Measurements from ENCODE around the gene LEAP2. TPM values are rescaled to one million over a fixed set of nuclear protein-coding genes. Genes with fewer than 3 reads are reported as not detected.
"Not testable (repeated sequence)": the region's sequence is repeated elsewhere in the genome, so short reads cannot be mapped to it uniquely, and the experiment has no call there.

LEAP2 gene
- total RNA-seq, 1 donor from 2014 or later: 0.15 TPM

DNA sequence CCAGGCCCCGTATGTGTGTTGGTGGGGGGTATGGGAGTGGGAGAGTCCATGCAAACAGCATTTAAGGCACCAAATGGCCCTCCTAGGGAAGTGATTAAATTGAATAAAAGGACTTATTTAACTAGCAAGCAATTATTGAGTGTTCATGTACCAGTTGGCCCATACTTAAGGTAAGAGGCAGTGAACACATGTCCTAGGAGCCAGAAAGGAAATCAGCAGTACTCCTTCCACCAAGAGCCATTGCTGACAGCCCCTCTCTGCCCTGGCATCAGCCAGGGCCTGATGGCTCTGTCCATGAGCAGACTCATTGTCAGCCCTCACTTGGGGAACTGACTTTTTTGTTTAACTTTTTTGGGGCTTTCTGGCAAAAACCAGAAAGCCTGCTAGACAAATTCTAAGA, 32.6 kb upstream of the LEAP2 start:
- DNase-seq (ENCODE audit: low read depth): no peak

DNA sequence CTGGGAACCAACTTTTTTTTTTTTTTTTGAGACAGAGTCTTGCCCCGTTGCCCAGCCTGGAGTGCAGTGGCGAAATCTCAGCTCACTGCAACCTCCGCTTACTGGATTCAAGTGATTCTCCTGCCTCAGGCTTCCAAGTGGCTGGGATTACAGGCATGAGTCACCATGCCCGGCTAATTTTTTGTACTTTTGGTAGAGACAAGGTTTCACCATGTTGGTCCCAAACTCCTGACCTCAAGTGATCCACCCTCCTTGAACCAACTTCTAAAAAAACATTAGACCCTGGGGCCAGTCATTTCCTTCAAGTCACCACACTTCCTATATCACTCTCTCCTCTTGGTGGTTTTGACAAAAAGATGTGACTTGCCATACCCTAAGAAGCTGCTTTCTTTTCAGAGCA, 32.2 kb upstream of the LEAP2 start:
- DNase-seq (ENCODE audit: low read depth): peak; percentile 55

DNA sequence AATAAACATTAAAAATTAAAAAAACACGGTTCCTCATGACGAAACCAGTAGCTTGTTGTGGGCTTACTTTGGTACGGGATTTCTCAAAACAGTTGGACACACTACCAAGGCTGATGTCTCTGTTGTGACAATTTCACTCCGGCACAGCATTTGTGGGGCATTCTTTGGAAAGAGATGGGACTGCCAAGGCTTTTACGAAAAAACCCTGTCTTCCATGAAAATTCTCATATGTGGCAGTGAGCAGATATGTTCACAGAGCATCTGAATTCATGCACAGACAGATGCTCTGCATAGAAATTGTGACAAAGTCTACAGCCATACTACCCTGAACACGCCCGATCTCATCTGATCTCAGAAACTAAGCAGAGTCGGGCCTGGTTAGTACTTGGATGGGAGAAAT, 25.2 kb upstream of the LEAP2 start:
- DNase-seq (ENCODE audit: low read depth): no peak

DNA sequence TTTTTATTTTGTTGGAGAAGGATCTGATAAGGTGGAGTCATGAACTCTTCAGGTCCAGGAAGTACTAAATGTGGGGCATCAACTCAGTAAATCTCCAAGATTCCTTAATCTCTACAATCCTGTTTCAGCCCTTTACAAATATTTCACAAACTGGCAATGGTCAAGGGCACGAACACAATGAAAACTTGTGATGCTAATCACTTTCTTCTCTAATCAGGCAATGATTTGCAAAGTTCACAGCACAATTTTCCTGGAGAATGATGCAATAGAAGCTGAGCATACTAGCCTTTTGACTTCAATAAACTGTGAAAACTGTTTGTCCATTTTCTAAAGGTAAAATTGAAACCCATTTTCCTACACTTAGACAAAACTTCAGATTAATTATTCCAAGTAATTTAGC, 24.1 kb upstream of the LEAP2 start:
- DNase-seq (ENCODE audit: low read depth): peak; percentile 69

DNA sequence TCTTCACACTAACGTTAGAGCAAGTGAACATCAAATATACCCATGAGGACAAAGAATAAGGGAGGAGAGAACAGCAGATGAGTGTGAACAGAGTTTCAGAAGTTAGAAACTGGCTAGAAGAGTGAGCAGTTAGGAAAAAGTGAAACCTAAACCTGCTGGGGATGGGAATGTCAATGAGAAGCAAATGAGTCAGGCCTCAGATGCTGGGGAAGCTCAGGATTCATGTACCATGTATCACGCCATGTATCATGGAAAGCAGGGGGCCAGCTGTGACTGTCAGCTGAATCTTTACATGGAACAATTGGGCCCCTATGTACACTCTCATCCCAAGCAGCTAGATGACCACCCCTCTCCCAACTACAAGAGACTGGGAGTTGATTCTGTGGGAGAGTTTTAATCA, 23.4 kb upstream of the LEAP2 start:
- peak; percentile 37 for DNase-seq (ENCODE audit: low read depth)

DNA sequence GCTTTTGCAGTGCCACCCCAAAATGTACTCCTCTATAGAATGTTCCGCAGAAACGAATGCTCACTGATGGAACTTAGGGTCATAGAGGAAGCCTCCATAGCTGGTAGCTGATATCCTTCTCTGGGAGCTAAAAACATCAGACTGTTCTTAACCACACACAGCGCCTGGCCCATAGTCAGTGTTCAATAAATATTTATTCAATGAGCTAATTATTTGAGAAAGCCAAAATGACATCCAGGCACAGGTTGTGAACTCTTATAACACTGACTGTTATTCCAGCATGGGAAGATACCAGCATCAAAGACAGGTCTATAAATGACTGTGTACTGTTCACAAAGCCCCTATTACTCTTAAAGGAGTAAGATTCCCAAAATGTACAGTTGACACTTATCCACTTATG, 20.1 kb upstream of the LEAP2 start:
- no peak for DNase-seq (ENCODE audit: low read depth)

DNA sequence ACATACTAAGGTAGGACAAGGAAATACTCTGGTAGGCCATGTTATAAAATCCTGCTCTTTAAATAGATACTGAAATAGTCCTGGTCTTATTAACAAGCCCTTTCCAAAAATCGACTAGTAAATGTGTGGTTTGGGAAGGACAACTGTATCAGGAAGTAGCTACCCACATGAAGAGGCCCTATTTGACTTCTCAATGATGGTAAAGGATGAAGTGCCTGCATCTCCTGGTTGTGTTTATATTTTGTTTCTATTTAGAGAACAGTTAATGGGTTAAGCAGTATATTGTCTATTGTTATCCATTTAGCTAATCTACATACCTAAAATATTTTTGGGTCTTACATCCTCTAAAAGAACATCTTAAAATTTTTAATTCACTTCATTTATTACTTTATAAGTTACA, 19.7 kb upstream of the LEAP2 start:
- no peak for DNase-seq (ENCODE audit: low read depth)

DNA sequence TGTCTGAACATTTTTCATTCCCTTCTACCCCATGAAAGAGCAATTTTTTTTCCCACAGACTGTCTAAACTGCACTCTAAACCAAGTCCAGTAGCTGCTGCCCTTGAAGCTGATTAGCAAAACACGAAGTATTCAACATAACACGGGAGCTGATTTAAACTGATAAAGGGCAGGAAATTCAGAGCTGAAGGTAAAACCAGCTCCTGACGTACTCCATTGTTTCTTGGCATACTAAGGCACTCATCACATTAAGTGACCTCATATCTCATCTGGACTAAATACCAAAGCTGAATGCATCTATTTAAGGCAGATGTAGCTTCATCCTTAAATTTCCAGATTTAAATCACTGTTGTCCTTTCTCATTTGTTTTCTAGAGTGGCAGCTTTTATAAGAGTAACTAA, 19.2 kb upstream of the LEAP2 start:
- no peak for DNase-seq (ENCODE audit: low read depth)

DNA sequence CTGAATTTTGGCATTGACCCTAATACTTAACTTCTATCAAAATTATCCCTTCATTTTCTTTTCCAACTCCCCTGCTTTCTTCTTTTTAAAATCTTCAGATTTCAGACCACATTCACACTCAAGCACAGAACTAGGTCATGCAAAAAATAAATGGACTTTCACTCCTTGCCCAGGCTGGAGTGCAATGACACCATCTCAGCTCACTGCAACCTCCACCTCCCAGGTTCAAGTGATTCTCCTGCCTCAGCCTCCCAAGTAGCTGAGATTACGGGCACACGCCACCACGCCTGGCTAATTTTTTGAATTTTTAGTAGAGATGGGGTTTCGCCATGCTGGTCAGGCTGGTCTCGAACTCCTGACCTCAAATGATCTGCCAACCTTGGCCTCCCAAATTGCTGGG, 18.5 kb upstream of the LEAP2 start:
- not testable (repeated sequence) for DNase-seq (ENCODE audit: low read depth)

DNA sequence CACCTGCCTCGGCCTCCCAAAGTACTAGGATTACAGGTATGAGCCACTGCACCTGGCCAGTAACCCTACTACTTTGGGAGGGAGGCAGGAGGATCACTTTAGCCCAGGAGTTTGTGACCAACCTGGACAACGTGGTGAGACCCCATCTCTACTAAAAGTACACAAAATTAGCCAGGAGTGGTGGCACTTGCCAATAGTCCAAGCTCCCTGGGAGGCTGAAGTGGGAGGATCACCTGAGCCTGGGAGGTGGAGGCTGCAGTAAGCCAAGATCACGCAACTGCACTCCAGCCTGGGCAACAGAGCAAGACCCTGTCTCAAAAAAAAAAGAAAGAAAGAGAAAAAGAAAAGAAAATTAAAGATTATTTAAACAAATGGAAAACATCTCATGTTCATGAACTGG, 17.5 kb upstream of the LEAP2 start:
- DNase-seq (ENCODE audit: low read depth): no peak

DNA sequence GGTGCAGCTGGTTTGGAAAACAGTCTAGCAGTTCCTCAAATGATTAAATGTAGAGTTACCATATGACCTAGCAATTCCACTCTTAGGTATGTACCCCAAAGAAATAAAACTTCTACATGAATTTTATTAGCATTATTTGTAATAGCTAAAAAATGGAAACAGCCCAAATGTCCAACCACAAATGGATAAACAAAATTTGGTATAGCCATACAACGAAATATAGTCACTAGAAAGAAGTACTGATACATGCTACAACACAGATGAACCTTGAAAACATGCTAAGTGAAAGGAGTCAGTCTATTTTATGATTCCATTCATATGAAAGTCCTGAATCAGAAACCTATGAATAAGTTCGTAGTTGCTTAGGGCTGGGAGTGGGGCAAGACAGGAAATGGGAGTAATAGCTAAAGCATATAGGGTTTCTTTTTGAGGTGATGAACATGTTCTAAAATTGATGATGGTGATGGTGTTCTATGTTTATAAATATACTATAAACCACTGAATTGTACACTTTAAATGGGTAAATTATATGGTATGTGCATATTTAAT, 13.5 kb upstream of the LEAP2 start:
- DNase-seq (ENCODE audit: low read depth): no peak

DNA sequence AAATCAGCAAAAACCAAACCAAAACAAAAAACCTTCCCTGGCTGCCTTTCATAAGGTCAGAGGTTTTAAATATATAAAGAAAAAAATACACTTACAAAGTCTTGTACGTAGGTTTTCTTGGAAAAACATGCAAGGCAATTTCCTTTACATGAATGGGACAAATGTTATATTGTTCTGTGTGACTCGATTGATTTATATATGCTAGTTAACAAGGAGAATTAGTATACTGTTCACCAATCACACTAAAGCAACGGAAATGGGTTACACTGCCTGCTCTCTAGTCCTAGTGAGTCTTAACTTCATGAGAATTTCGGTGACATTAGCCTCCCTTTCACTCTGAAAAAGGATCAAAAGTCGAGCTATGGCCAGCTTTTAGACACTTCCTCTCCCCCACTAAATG, 12.7 kb upstream of the LEAP2 start:
- no peak for DNase-seq (ENCODE audit: low read depth)

DNA sequence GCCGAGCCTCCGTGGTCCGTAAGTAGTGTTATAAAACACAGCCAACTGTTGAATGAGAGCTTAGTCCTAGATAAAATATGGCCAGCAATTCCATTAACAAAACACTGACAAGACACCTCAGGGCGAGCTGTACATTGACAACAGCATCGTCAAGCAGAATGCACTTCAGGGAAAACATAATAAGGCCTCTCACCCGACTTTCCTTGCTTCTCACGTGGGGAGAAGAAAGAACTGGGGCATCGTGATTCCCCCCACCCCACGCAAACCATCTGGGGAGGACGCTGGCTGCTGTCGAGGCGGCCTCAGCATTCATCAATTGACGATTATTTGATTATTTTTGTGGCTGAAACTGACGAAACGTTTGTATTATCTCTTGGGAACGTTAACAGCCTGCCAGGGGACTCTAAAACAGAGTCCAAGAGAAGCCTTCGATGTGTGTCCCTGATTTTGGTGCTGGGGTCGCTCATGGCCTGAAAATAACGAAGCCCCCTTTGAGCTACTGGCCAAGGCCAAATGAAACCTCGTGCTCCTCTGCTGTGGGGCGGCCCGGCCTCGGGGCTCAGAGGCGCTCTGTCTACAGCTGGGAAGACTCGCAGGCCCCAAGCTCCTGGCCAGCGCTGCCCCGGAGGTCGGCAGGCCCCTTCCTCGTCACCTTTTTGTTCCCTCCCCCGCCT, 7.7 kb upstream of the LEAP2 start:
- DNase-seq (ENCODE audit: low read depth): no peak

DNA sequence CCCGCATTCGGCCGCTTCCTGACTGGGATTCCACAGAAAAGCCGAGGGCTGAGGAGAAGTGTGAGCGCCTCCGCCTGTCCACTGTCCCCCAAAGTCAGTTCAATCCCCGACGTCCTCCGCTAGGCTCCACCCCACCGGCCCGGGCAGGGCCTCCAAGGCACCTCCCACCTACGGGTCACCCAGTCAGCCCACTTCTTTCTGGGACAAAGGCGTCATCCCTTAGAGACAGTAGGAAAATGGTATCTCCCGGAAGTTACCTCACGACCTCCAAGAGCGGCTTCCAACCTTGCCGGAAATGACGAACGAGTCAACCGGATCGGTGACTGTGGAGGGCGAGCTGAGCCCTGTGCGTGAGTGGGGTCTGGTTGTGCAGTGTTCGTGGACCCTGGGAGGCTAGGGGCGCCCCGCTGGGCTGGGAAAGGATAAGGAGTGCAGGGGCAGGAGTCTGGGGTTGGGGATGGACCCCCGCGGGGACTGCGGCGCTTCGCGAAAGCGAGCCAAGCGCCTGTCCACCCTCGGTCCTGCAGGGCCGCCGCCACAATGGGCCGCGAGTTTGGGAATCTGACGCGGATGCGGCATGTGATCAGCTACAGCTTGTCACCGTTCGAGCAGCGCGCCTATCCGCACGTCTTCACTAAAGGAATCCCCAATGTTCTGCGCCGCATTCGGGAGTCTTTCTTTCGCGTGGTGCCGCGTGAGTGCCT, 7.0 kb upstream of the LEAP2 start, which contains the start of the genes GDF9 and UQCRQ:
Gene GDF9 (minus strand): TSS at position 128 of the 704 bp plus-strand sequence. CDS start 1,936 bp downstream, outside the sequence.
Gene UQCRQ (plus strand): TSS at position 301 of the 704 bp plus-strand sequence. CDS start 240 bp downstream, at position 541.
- peak; percentile 99 for DNase-seq (ENCODE audit: low read depth)

DNA sequence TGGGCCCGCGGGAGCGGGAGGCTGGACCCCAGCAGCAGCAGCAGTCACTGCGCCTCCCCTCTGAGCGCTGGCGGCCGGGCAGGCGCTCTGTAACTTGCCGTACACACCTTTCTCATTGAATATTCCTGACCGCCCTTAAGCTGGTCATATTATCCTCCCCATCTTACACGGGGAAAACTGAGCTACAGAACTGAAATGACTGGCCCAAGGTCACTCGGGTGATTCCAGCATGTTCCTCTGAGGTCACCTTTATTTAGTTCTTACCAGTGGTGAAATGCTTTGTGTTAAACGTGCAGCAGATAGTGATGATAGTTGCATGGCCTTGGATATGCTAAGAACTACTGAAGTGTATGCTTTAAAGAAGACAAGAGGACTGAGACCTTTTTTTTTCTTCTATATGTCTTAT, 6.4 kb upstream of the LEAP2 start:
- no peak for DNase-seq (ENCODE audit: low read depth)

DNA sequence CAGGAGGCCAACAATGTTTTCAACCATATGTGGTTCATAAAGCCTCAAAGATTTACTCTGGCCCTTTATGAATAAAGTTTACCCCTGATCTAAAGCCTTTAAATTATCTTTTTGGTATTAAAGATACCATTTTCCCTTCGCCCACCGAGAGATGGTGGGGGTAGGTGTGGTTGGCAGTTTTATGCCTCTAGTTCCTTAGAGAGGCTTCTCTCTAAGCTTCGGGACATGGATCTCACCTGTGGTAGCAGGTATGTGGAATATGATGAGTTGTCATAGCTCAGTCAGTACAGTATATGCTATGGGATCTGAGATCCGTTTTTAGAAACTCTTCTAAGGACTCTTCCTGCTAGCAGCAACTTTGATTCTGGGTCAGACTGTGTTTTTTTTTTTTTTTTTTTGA, 4.7 kb upstream of the LEAP2 start:
- DNase-seq (ENCODE audit: low read depth): no peak

DNA sequence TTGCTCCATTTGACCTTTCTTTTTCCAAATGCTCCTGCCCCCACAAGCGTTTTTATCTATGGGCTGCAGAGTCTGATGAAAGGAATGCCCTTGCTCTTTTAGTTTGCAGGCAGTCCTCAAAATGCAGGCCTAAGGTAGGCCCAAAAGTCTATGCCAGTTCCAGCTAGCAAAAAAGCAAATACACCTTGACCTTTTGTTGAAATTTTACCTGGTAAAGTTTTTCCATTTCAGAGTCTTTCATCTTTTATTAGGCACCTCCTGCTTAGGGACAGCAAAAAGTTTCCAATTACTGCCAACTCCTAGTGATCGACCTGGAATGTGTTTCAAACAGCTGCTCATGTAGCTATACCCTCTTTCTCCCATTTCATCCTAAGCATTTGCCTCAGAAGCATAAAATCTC, 2.7 kb upstream of the LEAP2 start:
- no peak for DNase-seq (ENCODE audit: low read depth)

DNA sequence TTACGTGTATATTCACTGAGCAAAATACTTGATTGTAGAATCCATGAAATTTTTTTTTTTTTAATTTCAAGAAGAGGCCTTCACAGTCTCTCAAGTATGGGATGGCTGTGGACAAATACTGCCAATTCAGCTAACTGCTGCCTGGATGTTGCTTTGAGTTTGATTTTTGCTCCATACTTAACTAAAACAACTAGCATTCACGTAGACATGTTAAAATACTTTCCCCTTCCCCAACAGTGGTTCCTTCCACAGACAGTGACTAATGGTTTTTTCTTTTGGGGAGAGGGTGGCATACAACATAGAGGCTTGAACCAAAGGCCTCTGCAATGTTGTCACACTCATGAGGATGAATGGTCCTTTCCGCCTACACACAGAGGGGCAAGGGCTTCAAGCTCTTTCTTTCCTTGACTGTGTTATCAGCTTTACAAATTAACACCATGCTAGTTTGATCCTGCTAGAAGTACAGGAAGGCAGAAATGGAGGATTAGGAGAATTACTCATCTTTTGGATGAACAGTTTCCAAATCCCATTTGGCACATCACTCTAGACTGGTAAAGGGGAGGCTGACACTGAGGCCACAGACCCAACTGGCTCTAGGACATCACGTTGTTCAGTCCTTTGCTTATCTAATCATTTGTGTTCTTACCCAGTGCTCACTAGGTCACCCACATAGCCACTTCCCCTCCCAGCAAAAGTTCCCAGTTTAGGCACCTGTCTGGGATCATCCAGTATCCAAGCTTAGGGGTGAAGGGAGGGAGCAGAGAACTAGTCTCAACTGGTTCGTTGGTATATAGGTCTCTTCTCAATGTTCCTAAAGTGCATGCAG, 1.8 kb upstream of the LEAP2 start:
- DNase-seq (ENCODE audit: low read depth): no peak

DNA sequence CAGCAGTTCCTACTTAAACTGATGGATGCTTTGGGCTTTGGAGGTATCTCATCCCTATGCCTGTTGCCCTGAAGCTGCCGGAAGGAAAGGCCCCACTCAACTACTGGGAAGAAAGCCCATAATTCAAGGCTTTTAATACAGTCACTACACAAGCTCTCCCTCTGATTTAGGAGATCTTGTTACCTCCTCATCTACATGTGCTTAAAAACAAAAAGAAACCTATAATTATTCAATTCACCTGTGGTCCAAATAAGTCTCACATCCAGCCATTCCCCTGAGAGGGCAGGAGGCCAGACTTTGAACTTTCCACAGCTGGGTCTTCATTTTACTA, 715 bp upstream of the LEAP2 start:
- DNase-seq (ENCODE audit: low read depth): no peak

DNA sequence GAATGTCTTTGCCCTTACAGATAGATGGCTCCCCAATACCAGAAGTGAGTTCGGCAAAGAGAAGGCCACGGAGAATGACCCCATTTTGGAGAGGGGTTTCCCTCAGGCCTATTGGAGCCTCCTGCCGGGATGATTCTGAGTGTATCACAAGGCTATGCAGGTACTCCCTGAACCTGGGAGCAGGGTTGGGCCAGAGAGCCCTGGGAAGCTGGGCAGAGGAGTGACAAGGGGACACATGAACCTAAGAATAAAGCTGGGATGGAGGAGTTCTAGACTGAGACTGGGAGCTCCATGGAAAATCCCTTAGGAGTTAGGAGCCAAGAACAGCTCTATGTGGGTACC, 433 bp downstream of the LEAP2 start:
- DNase-seq (ENCODE audit: low read depth): no peak

DNA sequence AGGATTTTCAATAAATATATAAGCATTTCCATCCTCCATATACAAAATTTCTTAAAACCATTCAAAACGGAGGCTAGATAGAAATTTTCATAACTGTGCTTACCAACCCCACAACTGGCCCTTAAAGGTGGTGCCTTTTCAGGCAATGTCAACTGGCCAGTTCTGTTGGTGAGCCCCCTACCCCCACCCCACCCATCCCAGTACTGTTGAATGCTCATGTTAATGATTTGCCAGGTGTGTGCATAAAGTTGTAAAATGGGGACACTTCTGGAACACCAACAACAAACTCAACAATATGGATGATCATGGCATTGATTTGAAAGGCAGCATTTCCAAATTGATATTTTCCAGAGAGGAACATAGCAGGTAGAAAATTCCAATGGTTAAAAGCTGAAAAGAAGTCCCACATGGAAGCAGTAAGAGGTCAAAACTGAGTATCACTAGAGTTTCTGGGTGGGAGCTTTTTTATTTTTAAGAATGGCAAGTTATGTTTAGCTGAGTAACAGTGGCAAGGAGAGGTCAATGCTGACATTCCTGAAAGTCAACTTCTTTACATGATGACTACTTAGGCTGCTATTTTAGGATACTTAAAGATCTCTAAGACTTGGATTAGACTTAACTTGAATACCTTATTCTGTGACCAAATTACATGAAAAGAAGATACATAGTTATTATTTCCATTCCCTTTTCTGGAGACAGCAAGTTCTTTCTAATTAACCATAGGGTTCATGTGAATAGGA, 2.7 kb downstream of the LEAP2 start:
- DNase-seq (ENCODE audit: low read depth): peak; percentile 49

DNA sequence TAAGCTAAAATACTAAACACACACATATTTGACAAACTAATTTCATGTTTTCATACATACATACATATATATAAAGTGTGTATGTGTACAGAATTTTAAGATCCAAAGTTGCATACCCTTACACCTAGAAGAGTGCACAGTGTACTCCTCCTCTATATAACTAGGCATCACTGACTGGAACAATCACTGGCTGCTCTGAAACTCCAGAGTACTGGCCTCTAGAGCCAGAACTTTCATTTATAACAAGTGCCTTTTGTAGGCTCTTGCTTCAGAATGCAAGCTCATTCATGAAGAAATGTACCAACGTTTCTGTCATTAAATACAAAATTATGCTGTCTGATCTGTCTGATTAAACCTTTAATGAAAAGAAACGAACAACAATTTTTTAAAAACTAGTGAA, 4.0 kb downstream of the LEAP2 start:
- no peak for DNase-seq (ENCODE audit: low read depth)
